ENCODE data around the gene SCN7A.
"Not testable (repeated sequence)": the region's sequence is repeated elsewhere in the genome, so short reads cannot be mapped to it uniquely, and the experiment has no call there.

SCN7A gene
- 0 reads per million in 2 experiments for total RNA-seq

- no peak for DNase-seq (ENCODE audit: low read depth)
Observed at GRCh38 chr2:166494140-166494624, at the start of gene SCN7A. Gene SCN7A, minus strand, starts transcription at chr2:166494249. Its CDS starts 16,553 bp downstream, at chr2:166477696.

DNA sequence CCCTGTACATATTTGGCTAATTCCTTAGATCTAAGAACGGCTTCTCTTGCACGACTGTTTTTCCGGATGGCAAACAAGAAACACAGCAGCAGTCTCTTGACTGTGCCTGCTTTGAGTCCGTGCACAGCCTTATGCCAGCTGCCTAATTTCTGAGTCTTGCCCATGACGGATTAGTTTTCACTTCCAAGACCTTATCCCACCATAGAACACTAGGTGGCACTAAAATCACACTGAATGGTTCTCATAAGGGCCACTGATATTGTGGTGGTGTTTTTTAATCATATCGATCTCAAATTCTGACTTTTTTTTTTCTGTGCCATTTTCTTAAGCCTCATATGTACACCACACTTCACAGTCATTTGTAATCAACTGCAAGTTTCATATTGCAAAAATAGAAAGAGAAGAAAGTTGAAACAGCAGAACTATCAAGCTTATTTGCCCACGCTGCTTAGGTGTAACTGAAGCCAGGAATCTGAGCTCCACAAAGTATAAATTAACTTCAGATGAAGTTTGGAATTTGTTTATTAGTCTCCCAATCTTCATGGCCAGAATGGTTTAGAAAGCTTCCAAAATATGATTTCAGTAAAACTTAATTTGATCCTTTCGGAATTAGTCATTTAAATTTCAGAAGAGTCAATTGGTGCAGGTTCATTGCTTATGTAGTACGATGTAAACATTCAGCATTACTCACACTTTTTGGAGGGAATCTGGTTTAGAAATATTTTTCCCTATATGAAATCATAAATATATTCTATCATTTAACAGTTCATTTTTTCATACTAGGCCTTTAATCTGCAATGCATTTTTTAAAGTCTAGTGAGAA lies 45.5 kb upstream of the SCN7A start:
- no peak for DNase-seq (ENCODE audit: low read depth)

- no peak for DNase-seq (ENCODE audit: low read depth)
Observed at GRCh38 chr2:166536111-166536510, 42.1 kb upstream of the SCN7A start.

- DNase-seq (ENCODE audit: low read depth), result no peak
Observed at GRCh38 chr2:166521155-166521554, 27.1 kb upstream of the SCN7A start.

GRCh38 chr2:166520604-166521003 lies 26.6 kb upstream of the SCN7A start:
- no peak for DNase-seq (ENCODE audit: low read depth)

- no peak for DNase-seq (ENCODE audit: low read depth)
Observed at GRCh38 chr2:166519391-166519962, 25.4 kb upstream of the SCN7A start.

GRCh38 chr2:166518634-166519390 lies 24.8 kb upstream of the SCN7A start:
- DNase-seq (ENCODE audit: low read depth), result no peak

GRCh38 chr2:166517533-166518061 lies 23.5 kb upstream of the SCN7A start:
- DNase-seq (ENCODE audit: low read depth), result no peak

GRCh38 chr2:166516712-166517303 lies 22.8 kb upstream of the SCN7A start:
- DNase-seq (ENCODE audit: low read depth), result no peak

DNA sequence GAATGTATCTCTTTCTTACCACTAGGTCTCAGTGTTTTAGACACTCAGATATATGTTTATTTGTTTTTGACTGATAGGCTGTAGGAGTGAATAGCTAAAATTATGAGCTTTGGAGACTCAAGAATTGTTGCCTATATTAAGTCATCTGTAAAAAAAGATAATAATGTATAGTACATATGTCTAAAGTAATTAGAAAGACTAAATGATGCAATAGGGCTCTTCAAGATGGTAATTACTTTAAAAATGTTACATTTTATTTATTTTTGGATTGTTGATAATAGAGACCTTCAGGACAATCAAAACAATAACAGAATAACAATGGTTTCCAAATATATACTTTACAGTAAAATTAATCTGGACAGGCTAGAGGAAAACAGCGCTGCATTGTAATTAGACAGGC lies 19.9 kb upstream of the SCN7A start:
- no peak for DNase-seq (ENCODE audit: low read depth)

GRCh38 chr2:166499281-166499680 lies 5.2 kb upstream of the SCN7A start:
- DNase-seq (ENCODE audit: low read depth), result no peak

- no peak for DNase-seq (ENCODE audit: low read depth)
Observed at GRCh38 chr2:166491461-166491860, 2.6 kb downstream of the SCN7A start.

- no peak for DNase-seq (ENCODE audit: low read depth)
Observed at GRCh38 chr2:166487171-166487570, 6.9 kb downstream of the SCN7A start.

DNA sequence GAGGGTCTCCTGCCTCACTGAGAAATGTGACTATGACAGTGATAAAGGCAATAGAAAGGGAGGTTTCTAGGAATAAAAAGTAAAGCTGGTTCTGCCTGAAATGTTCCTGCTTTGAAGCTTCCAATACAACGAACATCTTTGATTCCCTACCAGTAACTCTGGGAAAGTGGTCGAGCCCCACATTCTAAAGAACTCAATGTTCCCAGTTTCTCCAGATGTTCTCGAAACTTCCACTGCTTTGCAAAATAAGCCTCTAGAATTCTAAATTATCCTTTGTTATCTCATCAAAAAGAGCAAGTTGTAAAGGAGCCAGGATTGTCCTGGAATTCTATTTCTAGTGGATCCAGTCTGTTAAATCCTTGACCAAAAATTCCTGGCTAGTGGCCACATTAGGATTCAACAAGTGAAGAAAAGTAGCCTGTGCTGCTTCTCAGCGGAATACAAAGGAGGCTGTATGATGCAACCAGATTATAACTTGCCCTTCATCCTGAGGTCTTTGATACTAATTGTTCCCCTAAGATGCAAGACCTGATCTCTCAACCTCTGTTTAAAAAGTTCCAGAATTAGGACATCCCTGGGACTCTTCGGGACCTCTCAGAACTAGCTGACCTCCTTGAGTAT lies 8.4 kb downstream of the SCN7A start:
- no peak for DNase-seq (ENCODE audit: low read depth)

DNA sequence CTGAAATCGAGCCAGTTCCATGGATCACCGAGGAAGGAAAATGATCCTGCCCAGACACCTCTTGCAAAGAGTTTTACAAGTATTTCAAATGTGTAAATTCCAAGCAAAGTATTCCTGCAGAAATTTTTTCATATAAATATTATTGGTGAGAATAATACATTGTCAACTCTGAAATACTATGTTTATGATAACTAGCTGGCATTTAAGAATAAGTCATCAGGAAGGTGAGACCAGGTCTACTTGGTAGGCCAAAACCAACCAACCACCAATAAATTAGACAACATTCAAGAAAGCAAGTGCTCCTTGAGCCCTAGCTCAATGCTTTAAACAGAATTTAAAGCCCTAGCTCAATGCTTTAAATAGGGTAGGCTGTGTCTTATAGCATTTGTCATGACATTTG lies 21.7 kb downstream of the SCN7A start:
- no peak for DNase-seq (ENCODE audit: low read depth)

- DNase-seq (ENCODE audit: low read depth), result no peak
Observed at GRCh38 chr2:166468124-166469024, 25.7 kb downstream of the SCN7A start.

GRCh38 chr2:166464187-166464586 lies 29.9 kb downstream of the SCN7A start:
- DNase-seq (ENCODE audit: low read depth), result no peak

DNA sequence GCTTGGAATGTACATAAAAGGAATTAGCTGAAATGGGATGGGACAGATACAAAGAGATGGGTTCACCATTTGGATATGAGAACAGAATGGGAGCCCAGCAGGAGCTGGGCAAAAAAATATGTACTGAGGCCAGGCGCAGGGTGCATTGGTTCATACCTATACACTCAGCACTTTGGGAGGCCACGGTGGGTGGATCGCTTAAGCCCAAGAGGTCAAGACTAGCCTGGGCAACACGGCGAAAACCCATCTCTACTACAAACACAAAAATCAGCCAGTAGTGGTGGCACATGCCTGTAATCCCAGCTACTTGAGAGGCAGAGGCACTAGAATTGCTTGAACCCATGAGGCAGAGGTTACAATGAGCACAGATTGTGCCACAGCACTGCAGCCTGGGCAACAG lies 30.4 kb downstream of the SCN7A start:
- DNase-seq (ENCODE audit: low read depth), result no peak

GRCh38 chr2:166458674-166459073 lies 35.4 kb downstream of the SCN7A start:
- DNase-seq (ENCODE audit: low read depth), result no peak

DNA sequence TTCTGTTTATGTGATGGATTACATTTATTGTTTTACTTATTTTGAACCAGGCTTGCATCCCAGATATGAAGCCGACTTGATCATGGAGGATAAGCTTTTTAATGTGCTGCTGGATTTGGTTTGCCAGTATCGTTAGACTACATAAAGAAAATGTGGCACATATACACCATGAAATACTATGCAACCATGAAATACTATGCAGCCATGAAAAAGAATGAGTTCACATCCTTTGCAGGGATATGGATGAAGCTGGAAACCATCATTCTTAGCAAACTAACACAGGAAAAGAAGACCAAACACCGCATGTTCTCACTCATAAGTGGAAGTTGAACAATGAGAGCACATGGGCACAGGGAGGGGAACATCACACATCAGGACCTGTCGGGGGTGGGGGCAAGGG lies 38.2 kb downstream of the SCN7A start:
- not testable (repeated sequence) for DNase-seq (ENCODE audit: low read depth)

All from T follicular helper cell (primary cell).